ENCODE data around the gene KIF7. TPM values are rescaled to one million over a fixed set of nuclear protein-coding genes. Genes with fewer than 3 reads are reported as not detected.
A peak's percentile ranks its signal among the peaks of the same experiment; 100 is the strongest.
"Not testable (repeated sequence)": the region's sequence is repeated elsewhere in the genome, so short reads cannot be mapped to it uniquely, and the experiment has no call there.

KIF7 gene
- total RNA-seq, 4 donors from 2014 or later: 2.0 to 17.3 (median 11.3) TPM

DNA sequence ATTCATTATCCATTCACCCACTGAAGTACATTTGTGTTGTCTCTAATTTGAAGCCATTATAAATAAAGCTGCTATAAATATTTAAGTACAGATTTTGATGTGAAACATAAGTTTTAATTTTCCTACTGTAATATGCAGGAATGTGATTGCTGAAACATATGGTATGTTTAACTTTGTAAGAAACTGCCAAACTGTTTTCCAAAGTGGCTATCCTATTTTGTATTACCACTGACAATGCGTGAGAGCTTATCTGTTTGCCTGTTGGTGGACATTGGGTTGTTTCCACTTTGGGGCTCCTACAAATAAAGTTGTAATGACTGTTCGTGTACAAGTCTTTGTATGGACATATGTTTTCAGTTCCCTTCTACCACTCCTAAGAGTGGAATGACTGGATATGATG, 37.8 kb upstream of the KIF7 start:
- intact Hi-C loops (cut with DNase I; ENCODE audit: low total_unique reads): no loop called here

DNA sequence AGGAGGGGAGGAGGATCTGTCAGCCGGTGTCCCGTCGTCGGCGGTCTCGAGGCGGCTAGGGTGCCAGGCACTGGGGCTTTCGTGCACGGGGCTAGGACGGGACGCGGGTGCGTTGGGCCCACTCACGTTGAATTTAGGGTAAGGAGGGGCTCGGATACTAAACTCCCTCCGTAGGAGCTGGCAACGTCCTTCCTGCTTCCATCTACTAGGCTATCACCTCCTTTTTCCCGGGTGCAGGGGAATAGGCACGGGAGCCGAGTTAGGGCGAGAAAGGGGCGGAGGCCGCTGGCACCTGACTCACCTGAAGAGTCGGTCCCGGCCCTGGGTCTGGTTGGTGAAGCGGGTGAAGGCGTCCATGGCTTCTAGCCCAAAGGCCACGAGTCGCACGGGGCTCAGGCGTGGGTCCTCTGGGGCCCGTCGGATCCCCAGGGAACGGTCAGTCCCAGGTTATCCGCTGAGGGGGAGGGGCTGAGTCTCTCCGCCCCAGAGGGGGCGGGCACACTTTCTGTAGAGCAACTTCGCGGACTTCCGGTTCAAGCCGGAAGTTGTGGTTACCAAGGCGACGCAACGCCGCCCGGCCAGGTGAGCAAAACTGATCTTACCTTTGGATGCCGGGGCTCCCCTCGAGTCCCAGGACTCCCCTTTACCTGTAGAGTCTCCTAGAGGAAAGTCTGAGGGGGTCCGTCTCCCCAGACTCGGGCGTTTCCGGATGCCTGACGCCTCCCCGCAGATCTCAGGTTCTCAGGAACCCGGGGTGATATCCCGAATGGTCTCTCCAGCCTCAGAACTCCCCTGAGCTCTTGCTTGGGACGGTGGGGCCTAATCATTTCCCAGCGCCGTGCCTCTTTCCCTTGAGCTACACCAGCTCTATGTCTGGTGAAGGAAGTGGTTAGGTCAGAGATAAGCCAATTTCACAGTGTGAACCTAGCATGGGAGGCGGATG, 35.3 kb upstream of the KIF7 start, which contains the start of the genes PEX11A and WDR93:
TSS of gene PEX11A (minus strand) at position 479 of the 943 bp plus-strand sequence. CDS start at position 357, 122 bp downstream.
TSS of gene WDR93 (plus strand) at position 536 of the 943 bp plus-strand sequence. CDS start 10,936 bp downstream, outside the sequence.
- Histone ChIP-seq H3K27me3 (no peaks in the 10 kb centered on the region), H3K9me3 (no peaks in the 10 kb centered on the region), H3K36me3 (no peaks in the 10 kb centered on the region), H3K27ac (peak within 1 kb of the TSS; percentile 29 to 41), H3K4me1 (no peaks in the 10 kb centered on the region), H3K4me3 (peak within 1 kb of the TSS; percentile 68 to 77)
- intact Hi-C loops (cut with DNase I; ENCODE audit: low total_unique reads): no loop called here
- TF ChIP-seq, protein P1, sequence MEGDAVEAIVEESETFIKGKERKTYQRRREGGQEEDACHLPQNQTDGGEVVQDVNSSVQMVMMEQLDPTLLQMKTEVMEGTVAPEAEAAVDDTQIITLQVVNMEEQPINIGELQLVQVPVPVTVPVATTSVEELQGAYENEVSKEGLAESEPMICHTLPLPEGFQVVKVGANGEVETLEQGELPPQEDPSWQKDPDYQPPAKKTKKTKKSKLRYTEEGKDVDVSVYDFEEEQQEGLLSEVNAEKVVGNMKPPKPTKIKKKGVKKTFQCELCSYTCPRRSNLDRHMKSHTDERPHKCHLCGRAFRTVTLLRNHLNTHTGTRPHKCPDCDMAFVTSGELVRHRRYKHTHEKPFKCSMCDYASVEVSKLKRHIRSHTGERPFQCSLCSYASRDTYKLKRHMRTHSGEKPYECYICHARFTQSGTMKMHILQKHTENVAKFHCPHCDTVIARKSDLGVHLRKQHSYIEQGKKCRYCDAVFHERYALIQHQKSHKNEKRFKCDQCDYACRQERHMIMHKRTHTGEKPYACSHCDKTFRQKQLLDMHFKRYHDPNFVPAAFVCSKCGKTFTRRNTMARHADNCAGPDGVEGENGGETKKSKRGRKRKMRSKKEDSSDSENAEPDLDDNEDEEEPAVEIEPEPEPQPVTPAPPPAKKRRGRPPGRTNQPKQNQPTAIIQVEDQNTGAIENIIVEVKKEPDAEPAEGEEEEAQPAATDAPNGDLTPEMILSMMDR (IDR thresholded peaks at IDR 0.05): no peak
- peak in 1 of 2 donors; percentile 29 for TF ChIP-seq POLR2A (IDR thresholded peaks at IDR 0.05)
- peak; percentile 72 to 84 for DNase-seq

More for the DNA sequence above, 37.8 kb upstream of the KIF7 start:
- no peak for DNase-seq
- H3K4me3 ChIP-seq: no peak overlapping the region
- H3K27me3 ChIP-seq: no peaks in the 10 kb centered on the region
- no peak overlapping the region for H3K27ac ChIP-seq
- TF ChIP-seq POLR2A (IDR thresholded peaks at IDR 0.05): no peak
- TF ChIP-seq, protein P1 (IDR thresholded peaks at IDR 0.05): no peak
- H3K9me3 ChIP-seq: no peaks in the 10 kb centered on the region
- no peaks in the 10 kb centered on the region for H3K36me3 ChIP-seq
- no peaks in the 10 kb centered on the region for H3K4me1 ChIP-seq

DNA sequence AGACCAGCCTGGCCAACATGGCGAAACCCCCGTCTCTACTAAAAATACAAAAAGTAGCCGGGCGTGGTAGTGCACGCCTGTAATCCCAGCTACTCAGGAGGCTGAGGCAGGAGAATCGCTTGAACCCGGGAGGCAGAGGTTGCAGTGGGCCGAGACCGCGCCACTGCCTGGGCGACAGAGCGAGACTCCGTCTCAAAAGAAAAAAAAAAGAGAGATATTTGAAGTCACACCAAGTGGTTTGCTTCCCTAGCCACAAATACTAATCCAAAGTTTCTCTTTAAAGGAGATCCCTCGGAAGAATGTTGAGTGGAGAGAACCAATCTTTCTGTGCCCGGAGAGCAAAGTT, 34.6 kb upstream of the KIF7 start:
- intact Hi-C loops (cut with DNase I; ENCODE audit: low total_unique reads); H3K9me3 ChIP-seq; H3K4me1 ChIP-seq; H3K36me3 ChIP-seq; H3K27me3 ChIP-seq; DNase-seq: not testable (repeated sequence)
- H3K27ac ChIP-seq: peak overlapping the region in 1 of 2 donors; percentile 29
- peak overlapping the region; percentile 68 to 77 for H3K4me3 ChIP-seq

- no peaks in the 10 kb centered on the region for H3K36me3 ChIP-seq
- no peak for DNase-seq
- H3K27me3 ChIP-seq: no peaks in the 10 kb centered on the region
- H3K27ac ChIP-seq: no peak overlapping the region
- H3K9me3 ChIP-seq: no peaks in the 10 kb centered on the region
- no peak overlapping the region for H3K4me3 ChIP-seq
- intact Hi-C loops (cut with DNase I; ENCODE audit: low total_unique reads): no loop called here
- TF ChIP-seq, protein P1 (IDR thresholded peaks at IDR 0.05): no peak
- TF ChIP-seq POLR2A (IDR thresholded peaks at IDR 0.05): no peak
- H3K4me1 ChIP-seq: no peaks in the 10 kb centered on the region
Measured at GRCh38 chr15:89686522-89686921, 31.3 kb upstream of the KIF7 start.

DNA sequence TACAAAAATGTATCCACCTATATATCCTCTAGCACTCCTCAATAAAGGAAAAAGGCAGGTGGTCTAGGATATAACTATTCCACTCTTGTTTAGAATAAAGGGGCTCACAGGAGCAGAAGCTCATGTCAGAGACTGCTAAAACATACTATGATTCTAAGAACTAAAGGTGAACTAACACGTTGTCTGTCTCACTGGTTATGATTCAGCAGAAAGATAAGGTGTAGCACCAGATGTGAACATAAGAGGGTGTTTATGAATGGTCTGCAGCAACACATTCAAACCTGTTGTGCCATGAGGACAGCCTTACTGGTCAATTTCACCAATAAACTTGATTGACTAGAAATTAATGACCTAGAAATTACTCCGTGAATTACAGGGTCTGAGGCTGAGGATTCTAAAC, 30.7 kb upstream of the KIF7 start:
- Histone ChIP-seq H3K27me3 (no peaks in the 10 kb centered on the region), H3K9me3 (no peaks in the 10 kb centered on the region), H3K27ac (no peak overlapping the region), H3K36me3 (no peaks in the 10 kb centered on the region), H3K4me3 (no peak overlapping the region), H3K4me1 (no peaks in the 10 kb centered on the region)
- TF ChIP-seq, protein P1 (IDR thresholded peaks at IDR 0.05): no peak
- TF ChIP-seq POLR2A (IDR thresholded peaks at IDR 0.05): no peak
- intact Hi-C loops (cut with DNase I; ENCODE audit: low total_unique reads): no loop called here
- DNase-seq: no peak
